HuH-7 (cell line): ENCODE data around the gene SIGMAR1.
"Not testable (repeated sequence)": the region's sequence is repeated elsewhere in the genome, so short reads cannot be mapped to it uniquely, and the experiment has no call there.

Experiments
- DNase-seq: peaks from one replicate; pipeline ENCODE4 v3.0.0; 2011; ENCODE audit warnings: low spot score

The SIGMAR1 gene

DNA sequence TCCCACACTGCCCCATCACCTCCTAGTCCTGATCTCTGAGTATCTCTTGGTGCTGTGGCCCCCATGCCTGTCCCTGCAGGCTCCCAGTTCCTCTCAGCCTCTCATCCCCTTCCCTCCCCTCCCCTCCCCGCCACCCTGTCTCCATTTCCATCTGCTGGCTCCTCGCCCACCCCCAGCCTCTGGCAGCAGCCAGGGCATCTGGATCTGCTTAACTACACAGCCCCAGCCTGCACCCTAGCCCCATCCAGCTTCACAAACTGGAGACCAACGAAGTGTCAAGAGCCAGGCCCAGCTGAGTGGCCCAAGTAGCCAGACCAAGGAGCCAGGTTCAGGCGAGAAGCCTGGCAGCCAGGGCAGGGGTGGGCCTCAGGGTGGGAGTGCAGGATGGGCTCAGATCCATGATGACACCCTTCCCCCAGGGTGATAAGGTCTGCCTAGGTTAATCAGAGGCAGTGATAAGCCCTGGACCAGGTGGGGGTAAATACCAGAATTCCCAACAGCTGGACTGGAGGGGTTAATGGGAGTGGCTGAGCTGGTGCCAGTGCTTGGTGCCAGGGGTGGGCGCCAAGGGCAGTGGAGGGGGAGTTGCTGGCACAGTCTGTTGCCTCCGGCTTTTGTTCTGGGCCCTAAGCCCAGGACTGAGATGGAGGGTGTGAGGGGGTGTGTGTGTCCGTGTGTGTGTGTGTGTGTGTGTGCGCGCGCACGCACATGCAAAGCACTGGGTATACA, 16.9 kb upstream of the SIGMAR1 start:
- DNase-seq = no peak

- DNase-seq = no peak
Measured at GRCh38 chr9:34653151-34654072, 15.8 kb upstream of the SIGMAR1 start.

- no peak for DNase-seq
Measured at GRCh38 chr9:34652602-34653000, 15.0 kb upstream of the SIGMAR1 start.

DNA sequence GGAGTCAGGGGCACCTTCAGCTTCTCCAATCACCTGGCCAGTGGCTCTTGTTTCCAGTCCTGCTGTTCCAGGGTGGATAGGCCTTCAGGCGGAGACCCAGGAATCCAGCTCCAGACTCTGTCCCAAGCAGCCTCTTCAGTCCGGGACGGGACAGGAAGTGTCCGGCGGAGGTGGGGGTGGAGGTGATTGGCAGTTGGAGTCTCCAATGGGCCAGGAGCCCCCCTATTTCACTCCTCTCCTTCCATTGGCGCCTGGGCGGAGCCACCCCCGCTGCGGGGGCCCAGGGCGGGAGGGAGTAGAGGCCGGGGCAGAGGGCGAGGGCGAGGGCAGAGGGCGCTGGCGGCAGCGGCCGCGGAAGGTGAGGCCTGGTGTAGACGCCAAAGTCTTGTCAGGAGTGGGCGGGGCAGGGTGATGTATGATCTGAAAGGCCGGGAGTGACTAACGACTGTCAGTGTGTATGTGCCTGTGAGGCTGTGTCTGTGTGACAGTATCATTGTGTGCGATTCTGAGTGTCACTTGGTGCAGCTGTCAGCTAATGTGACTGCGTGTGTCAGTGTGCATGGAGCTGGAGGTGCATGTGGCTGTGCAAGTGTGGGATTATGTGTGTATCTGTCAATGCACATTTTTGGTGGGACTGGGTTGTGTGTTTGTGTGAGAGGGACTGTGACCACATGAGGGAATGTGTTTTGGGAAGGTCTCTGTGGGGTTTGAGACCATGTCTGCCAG, 14.5 kb upstream of the SIGMAR1 start, which contains the start of gene IL11RA:
Gene IL11RA, plus strand, starts transcription at position 310 of the 726 bp plus-strand sequence. CDS start 3,033 bp downstream, outside the sequence.
- peak; percentile 88 for DNase-seq

- no peak for DNase-seq
Measured at GRCh38 chr9:34651321-34651720, 13.7 kb upstream of the SIGMAR1 start.

DNA sequence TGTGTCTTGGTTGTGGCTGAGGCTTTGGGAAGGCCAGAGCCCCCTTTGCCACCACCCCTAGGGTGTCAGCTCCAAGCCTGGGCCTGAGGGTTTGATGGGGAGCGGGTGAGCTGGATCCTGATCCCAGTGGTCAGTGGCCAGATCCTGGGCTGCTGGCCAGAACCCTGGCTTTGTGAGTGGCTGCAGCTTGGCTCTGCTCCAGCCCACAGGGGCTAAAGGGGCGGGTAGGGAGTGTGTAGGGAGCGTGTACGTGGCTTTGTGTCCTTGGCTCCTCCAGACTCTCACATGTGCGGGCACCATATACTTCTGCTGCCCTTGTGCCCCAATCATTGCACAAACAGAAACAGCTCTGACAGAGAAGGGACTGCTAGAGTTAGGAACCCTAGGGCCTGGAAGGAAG, 13.2 kb upstream of the SIGMAR1 start:
- no peak for DNase-seq

GRCh38 chr9:34648673-34649072, 11.1 kb upstream of the SIGMAR1 start:
- no peak for DNase-seq

DNA sequence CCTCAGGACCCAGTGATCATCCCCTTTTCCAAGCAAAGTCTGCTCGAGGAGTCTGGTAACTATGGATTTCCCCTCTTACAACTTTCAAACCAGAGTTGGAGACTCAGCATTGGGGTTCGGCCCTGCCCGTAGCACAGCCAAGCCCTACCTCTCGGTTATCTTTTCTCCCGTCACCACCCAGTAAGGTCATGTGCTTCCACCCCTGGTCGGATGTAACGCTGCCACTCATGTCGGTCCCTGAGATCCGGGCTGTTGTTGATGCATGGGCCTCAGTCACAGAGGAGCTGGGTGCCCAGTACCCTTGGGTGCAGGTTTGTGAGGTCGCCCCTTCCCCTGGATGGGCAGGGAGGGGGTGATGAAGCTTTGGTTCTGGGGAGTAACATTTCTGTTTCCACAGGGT, 10.1 kb upstream of the SIGMAR1 start:
- no peak for DNase-seq

DNA sequence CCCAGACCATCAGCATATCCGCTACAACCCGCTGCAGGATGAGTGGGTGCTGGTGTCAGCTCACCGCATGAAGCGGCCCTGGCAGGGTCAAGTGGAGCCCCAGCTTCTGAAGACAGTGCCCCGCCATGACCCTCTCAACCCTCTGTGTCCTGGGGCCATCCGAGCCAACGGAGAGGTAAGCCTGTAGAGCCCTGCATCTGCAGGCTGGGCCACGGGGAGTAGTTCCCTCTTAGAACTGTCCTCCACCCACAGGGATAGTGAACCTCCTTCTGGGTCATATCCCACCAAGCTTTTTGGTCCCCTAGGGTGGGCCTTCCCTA, 9.5 kb upstream of the SIGMAR1 start:
- no peak for DNase-seq

- peak; percentile 95 for DNase-seq
Measured at GRCh38 chr9:34646211-34647083, 8.9 kb upstream of the SIGMAR1 start, which contains the start of gene GALT. GALT (plus strand) TSS chr9:34646675; CDS start chr9:34646705, 30 bp downstream.

DNA sequence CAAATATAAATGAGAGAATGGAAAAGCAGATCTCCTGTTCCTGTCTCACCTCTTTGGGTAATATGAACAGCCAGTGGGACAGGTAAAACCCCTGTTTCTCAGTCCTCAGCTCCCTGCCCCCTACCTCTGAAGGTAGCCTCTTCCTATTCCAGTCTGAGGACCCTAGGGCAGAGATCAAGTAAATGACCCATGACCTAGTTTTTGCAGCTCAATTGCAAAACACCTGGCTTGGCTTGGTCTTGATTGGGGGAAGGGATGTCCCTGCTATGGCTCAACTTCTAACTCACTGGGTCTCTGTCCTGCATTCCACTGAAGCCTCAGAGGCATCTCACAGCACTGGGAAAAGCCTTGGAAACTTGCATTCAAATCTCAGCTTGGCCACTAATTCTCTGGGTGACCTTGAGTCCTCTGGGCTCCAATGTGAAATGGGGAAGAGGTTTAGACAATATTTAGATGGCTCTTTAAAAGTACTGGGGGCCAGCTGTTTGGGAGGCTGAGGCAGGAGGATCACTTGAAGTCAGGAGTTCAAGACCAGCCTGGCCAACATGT, 7.3 kb upstream of the SIGMAR1 start:
- peak; percentile 43 for DNase-seq

GRCh38 chr9:34642679-34643078, 5.1 kb upstream of the SIGMAR1 start:
- no peak for DNase-seq

DNA sequence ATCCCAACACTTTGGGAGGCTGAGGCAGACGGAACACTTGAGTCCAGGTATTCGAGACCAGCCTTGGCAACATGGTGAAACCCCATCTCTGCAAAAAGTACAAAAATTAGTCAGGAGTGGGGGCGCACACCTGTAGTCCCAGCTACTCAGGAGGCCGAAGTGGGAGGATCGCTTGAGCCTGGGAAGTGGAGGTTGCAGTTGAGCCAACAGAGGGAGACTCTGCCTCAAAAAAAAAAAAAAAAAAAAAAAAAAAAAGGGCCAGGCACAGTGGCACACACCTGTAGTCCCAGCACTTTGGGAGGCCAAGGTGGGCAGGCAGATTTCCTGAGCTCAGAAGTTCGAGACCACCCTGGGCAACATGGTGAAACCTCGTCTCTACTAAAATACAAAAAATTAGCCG, 1.7 kb upstream of the SIGMAR1 start:
- not testable (repeated sequence) for DNase-seq

DNA sequence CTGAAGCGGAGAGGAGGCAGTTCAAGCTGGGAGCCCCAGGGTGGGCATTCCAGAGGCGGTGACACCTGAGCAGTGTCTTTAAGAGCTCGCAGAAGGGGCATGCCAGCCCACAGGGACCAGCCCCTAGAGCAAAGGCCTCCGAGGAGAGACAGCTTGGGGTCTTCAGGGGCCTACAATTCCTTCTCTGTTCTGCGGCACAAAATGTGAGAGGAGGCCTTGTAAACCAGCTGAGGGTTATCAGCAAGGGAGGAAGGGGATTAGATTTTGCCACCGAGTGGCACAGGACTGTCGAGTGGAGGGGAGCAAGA, 505 bp upstream of the SIGMAR1 start:
- no peak for DNase-seq

DNA sequence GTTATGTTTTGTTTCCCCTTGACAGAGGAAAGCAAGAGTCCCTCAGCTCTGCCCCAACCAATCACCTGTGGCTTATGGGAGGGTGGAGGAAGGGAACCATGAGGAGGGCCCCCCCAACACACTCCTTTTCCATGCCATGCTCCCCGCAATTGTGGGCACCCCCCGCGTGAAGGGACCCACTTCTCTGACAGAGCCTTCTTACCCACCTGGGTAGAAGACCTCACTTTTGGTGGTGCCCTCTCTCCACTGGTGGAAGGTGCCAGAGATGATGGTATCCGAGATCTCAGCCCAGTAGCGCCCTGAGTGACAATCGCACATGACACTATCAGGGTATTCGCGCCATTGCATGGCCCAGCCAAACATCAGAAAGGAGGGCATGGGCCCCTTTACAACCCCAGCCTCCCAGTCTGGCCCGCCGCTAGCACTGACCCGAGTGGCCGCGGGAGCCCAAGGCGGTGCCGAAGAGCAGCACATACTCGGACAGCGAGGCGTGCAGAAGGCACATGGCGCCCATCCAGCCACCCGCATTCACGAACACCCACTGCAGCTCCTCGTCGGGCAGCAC, 714 bp downstream of the SIGMAR1 start:
- no peak for DNase-seq

DNA sequence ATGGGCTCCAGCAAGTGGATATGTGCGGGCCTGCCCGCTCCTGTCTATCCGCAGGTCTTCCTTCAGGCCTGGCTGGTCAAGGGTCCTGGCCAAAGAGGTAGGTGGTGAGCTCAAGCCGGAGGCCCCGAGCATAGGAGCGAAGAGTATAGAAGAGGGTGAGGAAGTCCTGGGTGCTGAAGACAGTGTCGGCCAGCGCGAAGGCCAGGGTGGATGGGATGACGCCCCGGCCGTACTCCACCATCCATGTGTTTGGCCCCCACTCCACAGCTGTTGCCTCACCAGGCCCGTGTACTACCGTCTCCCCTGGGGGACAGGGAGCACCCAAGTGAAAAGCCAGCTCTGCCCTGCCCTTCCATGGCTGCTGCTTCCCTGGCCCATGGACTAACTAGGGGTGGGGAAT, 2.0 kb downstream of the SIGMAR1 start:
- DNase-seq = no peak

- DNase-seq = no peak
Measured at GRCh38 chr9:34634551-34635248, 2.9 kb downstream of the SIGMAR1 start.

DNA sequence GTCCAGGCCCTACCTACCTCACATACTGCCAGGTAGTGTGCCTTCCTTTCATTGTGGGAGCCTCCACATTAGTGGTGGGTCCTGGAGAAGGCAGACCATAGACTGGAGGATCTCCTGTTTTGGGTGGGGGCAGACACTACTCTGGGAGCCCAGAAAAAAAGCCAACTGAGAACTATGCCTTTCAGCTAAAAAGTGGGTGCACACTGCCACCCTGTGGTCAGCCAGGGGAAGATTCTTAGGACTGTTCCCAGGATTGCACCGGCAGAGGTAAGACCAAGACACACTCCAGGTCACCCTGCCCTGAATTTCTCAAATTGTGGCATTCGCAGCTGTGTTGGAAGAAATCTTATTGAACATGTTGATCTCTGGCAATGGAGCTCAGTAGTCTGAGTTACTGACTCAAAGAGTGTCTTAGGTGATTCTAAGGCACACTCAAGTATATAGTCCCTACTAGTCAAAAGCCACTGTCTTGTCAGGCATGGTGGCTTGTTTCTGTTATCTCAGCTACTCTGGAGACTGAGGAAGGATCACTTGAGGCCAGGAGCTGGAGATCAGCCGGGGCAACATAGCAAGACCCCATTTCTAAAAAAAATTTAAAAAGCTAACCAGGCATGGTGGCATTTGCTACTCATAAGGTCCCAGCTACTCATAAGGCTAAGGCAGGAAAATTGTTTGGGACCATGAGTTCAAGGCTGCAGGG, 3.6 kb downstream of the SIGMAR1 start:
- peak; percentile 78 for DNase-seq

GRCh38 chr9:34633166-34633565, 4.4 kb downstream of the SIGMAR1 start:
- no peak for DNase-seq
